DOHH2 (cell line): ENCODE results near the gene COX5B.

Source experiments
- CTCF ChIP-seq: fragments of 200-600 bp; sonication (generic); IDR thresholded peaks from one replicate; pipeline ENCODE4 v1.5.1; 2014; ENCODE audit warnings: antibody characterized with exemption, mild to moderate bottlenecking, low read depth, low read length; ENCODE audit not compliant: poor library complexity, severe bottlenecking
- EZH2phosphoT487 ChIP-seq: fragments of 200-600 bp; sonication (generic); IDR thresholded peaks from 2 replicates; pipeline ENCODE4 v1.6.1; 2017; ENCODE audit warnings: borderline replicate concordance, mild to moderate bottlenecking, antibody characterized with exemption, low read length, moderate library complexity, mixed read lengths

DNA sequence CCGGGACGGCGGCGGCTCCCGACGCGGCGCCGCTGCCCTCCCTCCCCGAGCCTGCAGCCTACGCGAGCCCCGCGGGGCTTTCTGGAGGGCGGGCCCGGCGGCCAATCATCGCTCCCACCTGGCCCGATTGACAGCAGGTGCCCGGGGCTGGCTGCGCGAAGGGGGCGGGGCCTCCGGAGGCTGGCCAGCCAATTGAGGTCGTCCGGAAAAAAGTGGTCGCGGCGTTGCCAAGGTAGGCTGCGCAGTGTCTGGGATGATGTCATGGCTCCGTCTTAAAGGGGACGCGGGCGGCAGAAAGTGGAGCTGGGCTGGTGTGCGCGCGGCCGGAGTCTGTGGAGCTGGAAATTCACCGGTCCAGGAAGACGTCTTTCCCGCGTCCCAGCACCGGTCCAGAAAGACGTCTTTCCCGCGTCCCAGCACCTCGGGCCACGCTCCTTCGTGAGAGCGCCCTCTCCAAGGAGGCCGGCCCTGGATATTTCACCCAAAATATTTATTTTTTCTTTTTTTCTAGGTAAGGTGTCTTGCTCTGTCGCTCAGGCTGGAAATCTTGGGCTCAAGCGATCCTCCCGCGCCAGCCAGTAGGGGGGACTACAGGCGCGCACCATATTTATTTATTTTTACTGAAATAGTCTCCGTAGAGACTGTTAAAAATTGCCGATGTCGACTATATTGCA, 18.2 kb downstream of the COX5B start, which contains the start of gene ACTR1B:
- TF ChIP-seq CTCF, result peak; percentile 63
- TF ChIP-seq EZH2phosphoT487, result no peak
